ENCODE measurements around the gene LAX1. TPM values are rescaled to one million over a fixed set of nuclear protein-coding genes. Genes with fewer than 3 reads are reported as not detected.
"Not testable (repeated sequence)": the region's sequence is repeated elsewhere in the genome, so short reads cannot be mapped to it uniquely, and the experiment has no call there.

Gene LAX1, protein sequence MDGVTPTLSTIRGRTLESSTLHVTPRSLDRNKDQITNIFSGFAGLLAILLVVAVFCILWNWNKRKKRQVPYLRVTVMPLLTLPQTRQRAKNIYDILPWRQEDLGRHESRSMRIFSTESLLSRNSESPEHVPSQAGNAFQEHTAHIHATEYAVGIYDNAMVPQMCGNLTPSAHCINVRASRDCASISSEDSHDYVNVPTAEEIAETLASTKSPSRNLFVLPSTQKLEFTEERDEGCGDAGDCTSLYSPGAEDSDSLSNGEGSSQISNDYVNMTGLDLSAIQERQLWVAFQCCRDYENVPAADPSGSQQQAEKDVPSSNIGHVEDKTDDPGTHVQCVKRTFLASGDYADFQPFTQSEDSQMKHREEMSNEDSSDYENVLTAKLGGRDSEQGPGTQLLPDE
- not detected in 2 replicates for total RNA-seq (2014; rRNA removed; shearing (Covaris generic))
- polyA plus RNA-seq (2015; cell fraction: cytosol; rRNA removed), result not detected in 2 replicates
- not detected in 2 replicates for polyA plus RNA-seq (2015; cell fraction: nucleus; rRNA removed)

DNA sequence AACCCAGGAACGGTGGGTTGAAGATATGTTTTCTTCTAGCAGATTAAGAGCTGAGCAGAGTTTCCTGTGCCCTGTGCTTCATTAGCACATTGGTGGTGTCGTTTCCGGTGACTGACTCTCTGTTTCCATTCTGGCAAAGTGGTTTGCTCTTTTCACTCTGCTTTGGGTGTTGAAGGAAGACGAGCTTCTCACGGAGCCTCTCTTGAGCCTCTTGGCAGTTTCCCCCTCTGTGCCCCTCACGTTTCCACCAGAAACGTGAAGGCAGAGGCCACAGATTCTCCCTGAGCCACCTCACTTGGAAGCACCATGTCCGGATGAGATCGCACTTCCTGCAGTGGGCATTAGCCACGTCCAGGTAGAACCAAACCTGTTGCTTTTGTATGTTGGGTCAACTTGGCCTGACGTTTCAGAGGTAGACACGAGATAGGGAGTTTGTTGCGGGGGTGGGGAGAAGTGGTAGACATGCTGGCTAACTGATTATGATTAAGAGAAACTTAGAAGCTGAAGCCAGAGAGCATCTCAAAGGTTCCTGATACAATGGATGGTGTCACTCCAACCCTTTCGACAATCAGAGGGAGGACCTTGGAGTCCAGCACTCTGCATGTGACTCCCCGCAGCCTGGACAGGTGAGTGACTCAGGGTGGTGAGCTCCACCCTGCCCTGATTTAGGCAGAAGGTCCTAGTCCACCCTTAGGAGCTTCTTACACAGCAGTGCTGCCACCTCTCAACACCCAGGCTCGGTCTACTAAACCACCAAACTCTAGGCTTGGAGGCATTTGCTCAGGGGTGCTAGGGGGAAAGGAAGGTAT, at the start of gene LAX1:
TSS of gene LAX1 (plus strand) at position 155 of the 809 bp plus-strand sequence. CDS start at position 538, 383 bp downstream.
- in situ Hi-C loops (cut with HindIII; ENCODE audit: low pct_unique_long_range_greater_than_20kb, low sequenced_read_pairs), result no loop called here
- no peak for DNase-seq (ENCODE audit: low read depth, low spot score)

DNA sequence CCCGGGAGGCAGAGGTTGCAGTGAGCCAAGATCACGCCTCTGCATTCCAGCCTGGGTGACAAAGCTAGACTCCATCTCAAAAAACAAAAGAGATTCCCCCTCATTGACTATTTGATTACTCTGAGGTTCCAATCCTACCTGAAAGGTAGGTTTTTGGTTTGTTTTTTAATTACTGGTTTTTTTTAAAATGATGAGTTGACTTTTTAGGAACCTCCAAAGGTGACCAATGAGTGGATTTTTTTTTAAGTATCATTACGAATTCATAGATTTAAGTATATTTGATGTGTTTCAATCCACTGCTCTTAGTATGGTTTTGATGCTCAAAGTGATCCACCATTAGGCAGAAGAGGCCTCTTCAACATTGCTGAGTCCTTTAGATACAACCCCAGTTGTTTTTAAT, 47.9 kb upstream of the LAX1 start:
- in situ Hi-C loops (cut with HindIII; ENCODE audit: low pct_unique_long_range_greater_than_20kb, low sequenced_read_pairs), result no loop called here
- DNase-seq (ENCODE audit: low read depth, low spot score), result no peak

DNA sequence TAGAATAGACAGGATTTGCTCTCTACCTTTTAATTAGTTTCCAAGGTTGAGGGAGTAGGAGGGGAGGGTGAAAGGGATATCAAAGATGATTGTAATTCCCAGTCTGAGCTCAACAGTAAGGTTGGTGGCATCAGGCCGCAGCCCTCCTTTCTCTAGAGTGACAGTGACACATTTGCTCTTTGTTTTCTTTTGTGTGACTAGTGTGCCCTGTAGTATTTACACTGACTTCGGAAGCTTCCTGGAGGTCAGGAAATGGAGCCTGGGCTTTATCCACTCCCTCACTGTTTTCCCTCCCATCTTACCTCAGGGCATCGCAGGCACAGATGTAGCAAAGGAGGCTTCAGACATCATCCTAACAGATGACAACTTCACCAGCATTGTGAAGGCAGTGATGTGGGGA, 44.7 kb upstream of the LAX1 start:
- in situ Hi-C loops (cut with HindIII; ENCODE audit: low pct_unique_long_range_greater_than_20kb, low sequenced_read_pairs), result no loop called here
- DNase-seq (ENCODE audit: low read depth, low spot score), result no peak

DNA sequence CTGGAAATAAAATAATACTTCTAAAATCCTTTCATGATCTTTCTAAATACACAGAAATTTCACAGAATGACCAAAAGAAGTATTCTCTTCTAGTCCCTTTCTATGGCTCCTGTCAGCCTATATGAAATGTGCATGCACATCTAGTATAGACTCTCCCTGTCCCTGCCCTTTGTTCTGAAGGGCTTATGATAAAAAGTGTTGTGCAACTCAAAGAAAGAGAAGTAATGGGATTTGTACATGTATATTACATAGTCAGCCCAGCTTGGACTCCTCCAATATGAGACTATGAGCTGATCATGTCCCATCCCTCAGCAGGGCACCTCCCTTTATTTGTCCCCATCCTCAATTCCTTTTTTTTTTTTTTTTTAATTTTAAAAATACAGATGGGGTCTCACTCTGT, 42.1 kb upstream of the LAX1 start:
- no peak for DNase-seq (ENCODE audit: low read depth, low spot score)
- in situ Hi-C loops (cut with HindIII; ENCODE audit: low pct_unique_long_range_greater_than_20kb, low sequenced_read_pairs), result no loop called here

DNA sequence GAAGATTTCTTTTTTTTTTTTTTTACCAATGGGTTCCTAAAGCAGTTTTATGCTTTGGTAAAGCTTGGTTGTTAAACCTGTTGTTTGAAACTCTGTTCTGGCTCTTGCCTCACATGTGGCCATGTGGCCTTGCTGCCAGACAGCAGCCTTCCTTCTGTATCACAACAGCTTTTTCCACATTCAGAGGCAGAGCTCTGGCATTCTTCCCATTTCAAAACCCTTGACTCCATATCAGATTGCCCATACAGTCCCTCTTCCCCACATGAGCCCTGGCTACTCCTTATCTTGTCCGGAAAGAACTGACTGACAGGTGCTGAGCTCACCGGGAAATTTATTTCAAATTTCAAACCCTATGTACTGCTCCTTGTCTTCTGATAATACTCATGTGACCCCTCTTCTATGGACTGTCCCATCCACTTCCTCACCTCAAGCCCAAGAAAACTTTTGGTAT, 38.5 kb upstream of the LAX1 start:
- in situ Hi-C loops (cut with HindIII; ENCODE audit: low pct_unique_long_range_greater_than_20kb, low sequenced_read_pairs), result no loop called here
- DNase-seq (ENCODE audit: low read depth, low spot score), result no peak

DNA sequence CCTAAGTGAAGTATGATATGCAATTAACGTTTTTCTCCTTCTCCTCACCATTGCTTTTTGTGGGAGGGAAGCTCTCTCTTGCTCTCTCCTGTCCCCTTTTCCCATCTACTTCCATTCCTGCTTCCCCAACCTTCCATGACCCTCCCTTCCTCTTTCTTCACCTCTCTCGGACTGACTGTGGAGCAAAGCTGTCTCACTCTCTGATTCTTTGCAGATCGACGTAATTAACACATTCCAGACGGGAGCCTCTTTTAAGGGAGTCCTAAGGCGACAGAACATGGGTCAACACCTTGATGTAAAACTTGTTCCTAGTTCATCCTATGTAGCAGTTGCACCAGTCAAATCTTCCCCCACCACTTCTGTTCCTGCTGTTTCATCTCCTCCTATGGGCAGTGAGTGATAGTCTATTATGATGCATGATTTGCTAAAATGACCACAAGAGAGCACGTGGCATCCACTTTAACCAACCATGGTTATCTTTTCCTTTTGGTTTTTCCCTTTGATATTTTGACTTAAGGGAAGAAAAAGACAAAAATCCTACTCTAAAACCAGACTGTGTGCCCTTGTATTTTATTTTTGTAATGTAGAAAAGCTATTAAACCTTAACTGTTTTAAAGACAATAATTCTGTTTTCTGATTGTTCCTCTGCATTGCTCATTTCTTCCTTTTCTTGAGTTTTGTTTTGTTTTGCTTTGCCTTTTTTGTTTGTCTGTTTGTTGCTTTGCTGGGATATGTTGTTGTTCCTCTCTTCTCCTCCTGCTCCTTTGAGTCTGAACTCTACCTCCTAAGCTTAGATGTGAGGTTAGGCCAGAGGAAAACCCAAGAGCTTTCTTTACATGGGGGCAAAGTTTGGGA, 31.7 kb upstream of the LAX1 start:
- in situ Hi-C loops (cut with HindIII; ENCODE audit: low pct_unique_long_range_greater_than_20kb, low sequenced_read_pairs), result no loop called here
- no peak for DNase-seq (ENCODE audit: low read depth, low spot score)

DNA sequence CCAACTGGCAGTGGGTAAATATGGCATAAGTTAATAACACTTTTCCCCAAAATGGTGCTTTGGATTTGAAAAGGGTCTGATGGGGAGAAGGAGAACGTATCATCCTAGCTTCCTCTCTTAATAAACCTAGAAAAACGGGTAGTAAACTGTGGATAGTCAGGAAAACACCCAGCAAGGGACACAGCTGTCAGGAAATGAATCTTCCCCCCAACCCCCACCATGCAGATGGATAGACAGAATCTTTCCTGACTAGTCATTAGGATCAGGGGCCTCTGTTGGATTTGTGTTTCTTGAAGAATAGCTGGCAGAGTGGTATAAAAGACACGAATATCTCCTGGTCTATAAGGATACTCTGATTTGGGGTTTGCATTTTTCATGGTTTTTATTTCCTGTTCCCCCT, 22.5 kb upstream of the LAX1 start:
- no peak for DNase-seq (ENCODE audit: low read depth, low spot score)
- in situ Hi-C loops (cut with HindIII; ENCODE audit: low pct_unique_long_range_greater_than_20kb, low sequenced_read_pairs), result no loop called here

DNA sequence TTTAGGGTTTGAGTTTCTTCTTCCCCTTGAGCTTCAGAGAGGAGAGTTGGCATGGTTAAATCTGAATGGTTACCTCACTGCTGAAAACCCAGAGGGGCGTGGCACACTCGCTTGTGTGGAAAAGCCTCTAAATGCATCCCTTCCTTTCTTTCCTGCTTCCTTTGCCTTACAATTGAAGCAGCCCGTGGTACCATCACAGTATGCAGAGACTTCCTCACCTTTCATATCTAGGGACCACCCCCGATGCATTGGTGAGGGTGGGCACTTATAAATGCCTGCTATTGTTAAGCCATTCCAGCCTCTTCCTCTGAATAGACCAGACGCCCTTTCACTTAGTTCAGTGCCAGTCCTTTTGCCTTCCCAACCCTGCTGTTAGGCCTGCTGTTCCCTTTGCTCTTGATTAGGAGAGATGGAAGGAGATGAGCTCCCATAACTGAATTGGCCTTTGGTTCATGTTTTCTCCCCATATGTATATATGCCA, 21.9 kb upstream of the LAX1 start:
- no peak for DNase-seq (ENCODE audit: low read depth, low spot score)
- in situ Hi-C loops (cut with HindIII; ENCODE audit: low pct_unique_long_range_greater_than_20kb, low sequenced_read_pairs), result no loop called here

DNA sequence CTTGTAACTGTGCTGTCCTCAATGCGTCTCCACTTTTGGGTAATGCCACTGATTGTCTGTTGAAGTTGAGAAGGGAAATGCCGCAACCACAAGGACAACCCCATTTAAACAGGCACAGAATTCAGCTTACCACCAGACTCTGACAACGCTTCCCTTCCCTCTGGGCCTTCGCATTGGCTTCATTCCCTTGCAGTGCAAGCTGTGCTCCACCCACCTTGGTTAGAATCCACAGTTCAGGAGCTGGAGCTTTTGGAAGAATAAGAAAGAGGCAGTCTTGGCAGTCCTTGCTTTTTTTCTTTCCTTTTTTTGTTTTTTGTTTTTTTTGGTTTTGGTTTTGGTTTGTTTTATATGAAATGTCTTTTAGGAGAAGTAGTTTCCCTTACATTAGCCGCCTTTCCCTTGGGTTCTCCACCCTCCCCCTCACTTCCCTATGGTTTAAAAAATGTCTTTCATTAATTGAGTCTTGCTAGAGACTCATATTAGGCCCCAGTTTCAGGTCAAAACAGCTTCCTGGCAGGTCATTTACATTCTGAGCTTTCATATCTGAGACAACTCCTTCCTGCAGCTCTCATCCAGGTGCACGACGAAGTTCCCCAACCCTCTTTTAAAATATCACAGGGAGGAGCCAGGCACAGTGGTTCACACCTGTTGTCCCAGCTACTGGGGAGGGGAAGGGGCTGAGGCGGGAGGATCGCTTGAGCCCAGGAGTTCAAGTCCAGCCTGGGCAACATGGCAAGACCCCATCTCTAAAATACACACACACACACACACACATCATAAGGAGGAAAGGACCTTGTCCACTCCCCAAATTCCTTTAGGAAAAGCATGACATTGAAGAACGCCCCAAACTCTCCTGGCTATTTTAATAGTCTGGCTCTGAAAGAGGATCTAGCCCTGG, 20.7 kb upstream of the LAX1 start:
- no peak for DNase-seq (ENCODE audit: low read depth, low spot score)
- in situ Hi-C loops (cut with HindIII; ENCODE audit: low pct_unique_long_range_greater_than_20kb, low sequenced_read_pairs), result no loop called here

DNA sequence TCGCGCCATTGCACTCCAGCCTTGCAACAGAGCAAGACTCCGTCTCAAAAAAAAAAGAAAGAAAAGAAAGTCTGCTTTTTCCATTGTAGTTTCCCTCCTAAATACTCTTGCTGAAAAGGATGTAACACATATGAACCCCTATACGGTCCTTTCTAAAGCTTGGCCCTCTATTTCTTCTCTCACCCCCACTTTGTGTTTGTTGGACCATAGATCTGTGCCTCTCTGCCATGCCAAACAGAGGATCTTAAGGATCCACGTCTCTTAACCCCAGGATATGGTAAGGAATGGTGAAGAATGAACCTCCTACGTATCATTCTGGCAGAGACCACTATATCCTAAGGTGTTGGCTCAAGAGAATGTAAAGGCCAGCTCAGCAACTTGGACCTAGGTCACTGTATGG, 18.7 kb upstream of the LAX1 start:
- in situ Hi-C loops (cut with HindIII; ENCODE audit: low pct_unique_long_range_greater_than_20kb, low sequenced_read_pairs), result no loop called here
- no peak for DNase-seq (ENCODE audit: low read depth, low spot score)

DNA sequence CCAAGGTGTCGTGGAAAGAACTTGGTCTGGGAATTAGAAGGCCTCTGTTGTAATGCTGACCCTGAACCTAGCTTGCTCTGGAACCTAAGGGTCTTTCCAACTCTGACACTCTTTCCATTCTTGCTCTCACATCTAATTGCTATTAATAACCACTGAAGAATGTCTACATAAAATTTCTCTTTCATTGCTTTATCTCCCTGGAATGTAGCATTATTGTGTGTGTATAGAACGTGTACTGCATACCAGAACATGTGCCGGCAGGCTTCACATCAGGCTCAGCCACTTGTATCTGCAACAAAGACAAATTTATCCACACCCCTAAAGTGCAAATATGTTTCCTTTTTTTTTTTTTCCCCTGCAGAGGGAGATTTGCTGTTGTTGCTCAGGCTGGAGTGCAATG, 13.9 kb upstream of the LAX1 start:
- in situ Hi-C loops (cut with HindIII; ENCODE audit: low pct_unique_long_range_greater_than_20kb, low sequenced_read_pairs), result no loop called here
- DNase-seq (ENCODE audit: low read depth, low spot score), result no peak

DNA sequence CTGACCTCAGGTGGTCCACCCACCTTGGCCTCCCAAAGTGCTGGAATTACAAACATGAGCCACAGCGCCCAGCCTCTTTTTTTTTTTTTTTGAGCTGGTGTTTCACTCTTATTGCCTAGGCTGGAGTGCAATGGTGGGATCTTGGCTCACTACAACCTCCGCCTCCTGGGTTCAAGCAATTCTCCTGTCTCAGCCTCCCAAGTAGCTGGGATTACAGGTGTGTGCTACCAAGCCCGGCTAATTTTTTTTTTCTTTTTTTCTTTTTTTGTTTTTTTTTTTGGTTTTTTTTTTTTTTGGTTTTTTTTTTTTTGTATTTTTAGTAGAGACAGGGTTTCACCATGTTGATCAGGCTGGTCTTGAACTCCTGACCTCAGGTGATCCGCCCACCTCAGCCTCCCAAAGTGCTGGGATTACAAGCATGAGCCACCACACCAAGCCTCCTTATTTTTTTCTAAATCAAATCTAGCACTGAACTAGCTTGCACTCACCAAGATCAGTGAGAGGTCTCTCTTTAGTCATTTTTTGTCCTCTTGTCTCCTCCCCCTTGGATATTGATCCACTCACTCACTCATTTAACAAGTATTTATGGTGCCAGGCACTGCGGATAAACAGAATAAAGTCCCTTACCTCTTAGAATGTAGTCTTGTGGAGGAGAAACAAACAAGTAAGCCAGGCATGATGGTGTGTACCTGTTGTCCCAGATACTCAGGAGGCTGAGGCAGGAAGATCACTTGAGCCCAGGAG, 13.2 kb upstream of the LAX1 start:
- in situ Hi-C loops (cut with HindIII; ENCODE audit: low pct_unique_long_range_greater_than_20kb, low sequenced_read_pairs); DNase-seq (ENCODE audit: low read depth, low spot score): not testable (repeated sequence)

DNA sequence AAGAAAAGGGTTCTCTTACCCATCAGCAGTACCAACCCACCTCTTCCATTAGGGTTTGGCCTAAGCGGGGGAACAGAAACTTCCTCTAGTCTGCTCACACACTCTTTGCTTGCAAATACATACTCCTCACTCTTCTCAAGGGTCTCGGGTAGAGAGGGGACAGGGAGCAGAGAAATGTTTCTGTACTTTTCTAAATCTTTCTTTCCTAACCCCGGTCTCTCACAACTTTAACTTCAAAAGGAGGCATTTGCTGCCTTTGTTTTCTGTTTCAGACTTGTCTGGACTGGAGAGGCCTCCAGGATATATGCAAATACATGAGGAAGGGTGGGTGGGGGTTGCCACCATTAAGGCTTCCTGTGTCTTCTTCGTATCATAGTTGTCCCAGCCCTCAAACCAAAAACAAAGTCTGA, 10.5 kb upstream of the LAX1 start:
- in situ Hi-C loops (cut with HindIII; ENCODE audit: low pct_unique_long_range_greater_than_20kb, low sequenced_read_pairs), result no loop called here
- no peak for DNase-seq (ENCODE audit: low read depth, low spot score)

DNA sequence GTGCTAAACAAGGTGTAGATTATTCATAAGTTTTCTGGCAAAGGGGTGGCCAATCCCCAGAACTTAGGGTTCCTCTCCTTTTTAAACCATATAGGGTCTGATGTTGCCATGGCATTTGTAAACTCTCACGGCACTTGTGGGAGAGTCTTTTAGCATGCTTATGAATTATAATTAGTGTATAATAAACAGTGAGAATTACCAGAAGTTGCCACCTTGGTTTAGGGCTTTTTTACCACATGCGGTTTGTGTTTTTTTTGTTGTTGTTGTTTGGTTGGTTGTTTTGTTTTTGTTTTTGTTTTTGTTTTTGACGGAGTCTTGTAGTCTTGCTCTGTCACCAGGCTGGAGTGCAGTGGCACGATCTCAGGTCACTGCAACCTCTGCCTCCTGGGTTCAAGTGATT, 8.9 kb upstream of the LAX1 start:
- no peak for DNase-seq (ENCODE audit: low read depth, low spot score)
- in situ Hi-C loops (cut with HindIII; ENCODE audit: low pct_unique_long_range_greater_than_20kb, low sequenced_read_pairs), result no loop called here

DNA sequence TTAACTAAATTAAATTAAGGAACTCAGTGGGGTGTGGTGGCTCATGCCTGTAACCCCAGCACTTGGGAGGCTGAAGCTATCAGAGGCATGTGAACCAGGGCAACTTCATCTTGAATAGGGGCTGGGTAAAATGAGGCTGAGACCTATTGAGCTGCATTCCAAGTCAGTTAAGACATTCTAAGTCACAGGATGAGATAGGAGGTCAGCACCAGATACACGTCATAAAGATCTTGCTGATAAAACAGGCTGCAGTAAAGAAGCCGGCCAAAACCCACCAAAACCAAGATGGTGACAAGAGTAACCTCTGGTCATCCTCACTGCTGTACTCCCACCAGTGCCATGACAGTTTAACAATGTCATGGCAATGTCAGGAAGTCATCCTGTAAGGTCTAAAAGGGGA, 6.2 kb upstream of the LAX1 start:
- DNase-seq (ENCODE audit: low read depth, low spot score); in situ Hi-C loops (cut with HindIII; ENCODE audit: low pct_unique_long_range_greater_than_20kb, low sequenced_read_pairs): not testable (repeated sequence)

DNA sequence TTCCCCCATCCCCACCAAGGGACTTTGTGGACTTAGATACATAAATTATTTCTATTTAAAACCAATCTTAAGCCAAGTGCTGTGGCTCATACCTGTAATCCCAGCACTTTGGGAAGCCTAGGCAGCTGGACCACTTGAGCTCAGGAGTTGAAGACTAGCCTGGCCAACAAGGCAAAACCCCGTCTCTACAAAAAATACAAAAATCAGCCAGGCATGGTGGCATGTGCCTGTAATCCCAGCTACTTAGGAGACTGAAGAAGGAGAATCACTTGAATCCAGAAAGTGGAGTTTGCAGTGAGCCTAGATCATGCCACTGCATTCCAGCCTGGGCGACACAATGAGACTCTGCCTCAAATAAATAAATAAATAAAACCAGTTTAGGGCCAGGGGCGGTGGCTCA, 4.5 kb upstream of the LAX1 start:
- no peak for DNase-seq (ENCODE audit: low read depth, low spot score)
- in situ Hi-C loops (cut with HindIII; ENCODE audit: low pct_unique_long_range_greater_than_20kb, low sequenced_read_pairs), result no loop called here
